K562 (cell line): Measurements from ENCODE around the gene CYP46A1. TPM values are rescaled to one million over a fixed set of nuclear protein-coding genes. Genes with fewer than 3 reads are reported as not detected.

ENCODE experiments used
- ATAC-seq: fragments of 200-7000 bp; cut with Tn5 transposase; 3 replicates; pipeline ENCODE4 v1.9.1; 2020; ENCODE audit warnings: moderate library complexity
- BruUV-seq: library from RNA; stranded (reverse); fragments of 400-500 nt; replicated peaks from 2 replicates; lab custom pipeline; 2021; lab: Mats Ljungman, UMichigan
- CTCF ChIA-PET: fragments of 300-600 bp; formaldehyde crosslinking; extraction: SDS; loops from one replicate; lab custom pipeline; 2021; ENCODE audit warnings: low intra/inter-chr PET ratio; lab: Yijun Ruan, JAX
- POLR2A ChIA-PET: fragments of 300-600, 350-650 bp; sonication (Branson Sonifier 250); formaldehyde crosslinking; extraction: SDS; loops from one replicate; lab custom pipeline; 2021; ENCODE audit warnings: antibody characterized with exemption, inconsistent platforms; lab: Yijun Ruan, JAX
- DNase-seq, 4 experiments: peaks; one replicate each; pipeline versions ENCODE4 v3.0.0 to v3.0.0-alpha.2; 2011 to 2018; ENCODE audit warnings: low spot score in 3 of 4, mixed read lengths in 3 of 4; ENCODE audit errors: extremely low read depth in 1 of 4
- FAIRE-seq: peaks from 2 replicates; lab custom pipeline; 2011; peaks lifted over from hg19 to GRCh38; lab: Jason Lieb, UNC
- H2AFZ ChIP-seq: 2 replicates; pipeline ENCODE4 v1.6.0; 2011; ENCODE audit warnings: low read depth, low read length, control low read depth, inconsistent platforms
- H3K27ac ChIP-seq: fragments of 200-600 bp; 3 replicates; pipeline ENCODE4 v1.8.0; 2011; ENCODE audit warnings: low read depth, mild to moderate bottlenecking, control low read depth, inconsistent platforms, low read length, moderate library complexity, mixed read lengths; ENCODE audit errors: extremely low read depth
- H3K27me3 ChIP-seq, 2 experiments: fragments of 300-600 bp in 1 of 2; 2 replicates in 1 of 2; 3 replicates in 1 of 2; pipeline versions ENCODE4 v1.6.0 to v1.8.0; 2011; ENCODE audit warnings: inconsistent platforms in 2 of 2, low read length in 2 of 2, mild to moderate bottlenecking in 1 of 2, mixed read lengths in 1 of 2, moderate library complexity in 1 of 2; ENCODE audit not compliant: control insufficient read depth in 2 of 2, insufficient read depth in 2 of 2
- H3K36me3 ChIP-seq: fragments of 300-600 bp; 3 replicates; pipeline ENCODE4 v1.8.0; 2011; ENCODE audit warnings: mild to moderate bottlenecking, low read length, inconsistent platforms; ENCODE audit not compliant: control insufficient read depth, insufficient read depth
- H3K4me1 ChIP-seq, 2 experiments: fragments of 200-600 bp in 1 of 2; replicated peaks in 1 of 2; 2 replicates in 1 of 2; 3 replicates in 1 of 2; pipeline versions ENCODE4 v1.5.1 to v1.8.0; 2011; ENCODE audit warnings: inconsistent platforms in 2 of 2, low read length in 2 of 2, mild to moderate bottlenecking in 1 of 2, mixed read lengths in 1 of 2, moderate library complexity in 1 of 2; ENCODE audit not compliant: control insufficient read depth in 2 of 2, insufficient read depth in 2 of 2
- H3K4me2 ChIP-seq: 2 replicates; pipeline ENCODE4 v1.6.1; 2011; ENCODE audit warnings: low read length, control low read depth, inconsistent platforms, mixed read lengths; ENCODE audit not compliant: insufficient read depth
- H3K4me3 ChIP-seq: fragments of 200-600 bp; sonication (generic), shearing (Covaris generic); 2 replicates; pipeline ENCODE4 v1.5.1; 2016; ENCODE audit warnings: control low read depth, inconsistent platforms
- H3K79me2 ChIP-seq: fragments of 200-600 bp; 3 replicates; pipeline ENCODE4 v1.8.0; 2011; ENCODE audit warnings: low read length, inconsistent platforms; ENCODE audit not compliant: control insufficient read depth, insufficient read depth
- H3K9ac ChIP-seq, 2 experiments: 2 replicates each; pipeline versions ENCODE4 v1.6.0 to v1.6.1; 2011; ENCODE audit warnings: low read depth in 2 of 2, low read length in 2 of 2, control low read depth in 1 of 2, inconsistent platforms in 1 of 2, mild to moderate bottlenecking in 1 of 2, mixed read lengths in 1 of 2; ENCODE audit not compliant: insufficient read depth in 1 of 2
- H3K9me1 ChIP-seq: one replicate; pipeline ENCODE4 v1.6.0; 2011; ENCODE audit warnings: inconsistent platforms, mild to moderate bottlenecking, low read length, moderate library complexity; ENCODE audit not compliant: control insufficient read depth, insufficient read depth
- H3K9me3 ChIP-seq: replicated peaks from 2 replicates; pipeline ENCODE4 v1.5.1; 2011; ENCODE audit warnings: low read depth, low read length, inconsistent platforms; ENCODE audit not compliant: control insufficient read depth, insufficient read depth
- H4K20me1 ChIP-seq: replicated peaks from 2 replicates; pipeline ENCODE4 v1.6.1; 2011; ENCODE audit warnings: low read length, inconsistent platforms, mixed read lengths; ENCODE audit not compliant: control insufficient read depth, insufficient read depth
- ATF2 ChIP-seq: sonication (generic); formaldehyde crosslinking; IDR thresholded peaks from 2 replicates; pipeline ENCODE4 v1.8.1; 2022; ENCODE audit warnings: missing genetic modification reagents
- BMI1 ChIP-seq: fragments of 150-350 bp; IDR thresholded peaks from 2 replicates; pipeline ENCODE4 v1.6.1; 2014; ENCODE audit warnings: low read length
- E2F4 ChIP-seq: sonication (generic); formaldehyde crosslinking; IDR thresholded peaks from 2 replicates; pipeline ENCODE4 v1.8.0; 2022; ENCODE audit warnings: mild to moderate bottlenecking, low read depth, missing genetic modification reagents
- ELF1 ChIP-seq: fragments of 200-800 bp; sonication (Bioruptor generic); IDR thresholded peaks from 2 replicates; pipeline ENCODE4 v1.6.1; 2016; ENCODE audit warnings: missing genetic modification characterization, missing compliant biosample characterization
- MLLT1 ChIP-seq, 2 experiments: fragments of 450-650 bp; IDR thresholded peaks; 2 replicates each; pipeline ENCODE4 v1.6.1; 2016
- RFX1 ChIP-seq: fragments of 450-650 bp; IDR thresholded peaks from 2 replicates; pipeline ENCODE4 v1.6.1; 2016; ENCODE audit warnings: mild to moderate bottlenecking, moderate library complexity
- TAF9B ChIP-seq: fragments of 450-650 bp; IDR thresholded peaks from 2 replicates; pipeline ENCODE4 v1.6.1; 2018; ENCODE audit warnings: mild to moderate bottlenecking; ENCODE audit not compliant: partially characterized antibody
- ZBTB8A ChIP-seq: fragments of 450-650 bp; IDR thresholded peaks from 2 replicates; pipeline ENCODE4 v1.6.1; 2018; ENCODE audit warnings: mild to moderate bottlenecking, moderate library complexity; ENCODE audit not compliant: partially characterized antibody
- ZNF280B ChIP-seq: fragments of 250-450 bp; sonication (Bioruptor Pico); IDR thresholded peaks from 2 replicates; pipeline ENCODE4 v1.5.1; 2021; ENCODE audit warnings: mild to moderate bottlenecking
- ZNF696 ChIP-seq: fragments of 250-450 bp; sonication (Bioruptor Pico); conservative IDR thresholded peaks from 2 replicates; pipeline ENCODE4 v1.4.0; 2020; ENCODE audit warnings: mild to moderate bottlenecking, moderate library complexity
- WGBS: fragments of 100-300 bp; shearing (Covaris generic); methylation state at CpG from one replicate; pipeline ENCODE4 v1.1.6; 2016; ENCODE audit warnings: low coverage, mixed read lengths; ENCODE audit not compliant: insufficient coverage; ENCODE audit errors: missing lambda C conversion rate; 5-methylcytosine and 5-hydroxymethylcytosine counted together
- in situ Hi-C: fragments of 300-500 bp; cut with MboI; formaldehyde crosslinking; loops from 4 replicates; pipeline ENCODE4 v1.15.0; 2018; ENCODE audit warnings: inconsistent platforms, mixed read lengths
- intact Hi-C: fragments of 100-400 bp; cut with micrococcal nuclease; formaldehyde crosslinking; loops from 2 replicates; pipeline ENCODE4 v1.14.2; 2022
- polyA plus RNA-seq, 8 experiments: library from polyadenylated mRNA; depleted of rRNA in 4 of 8; stranded (reverse) in 5 of 8; unstranded in 3 of 8; fragments of >200 nt; fragmentation: Nextera tagmentation in 2 of 8; fragmentation: Illumina TruSeq in 1 of 8; extraction: Ambion mirVana in 2 of 8; extraction: Trizol in 1 of 8; gene quantifications; 2 replicates each; pipeline versions ENCODE4 v1.2.1 to v1.2.3, GENCODE V29; 2011 to 2014; ENCODE audit warnings: inconsistent platforms in 1 of 8, missing spikeins in 1 of 8
- total RNA-seq, 7 experiments: library from RNA; depleted of rRNA in 6 of 7; stranded (reverse); fragments of >200 nt in 6 of 7; fragmentation: Illumina TruSeq in 2 of 7; extraction: Trizol in 2 of 7; gene quantifications; 2 replicates each; pipeline versions ENCODE4 v1.2.1 to v1.2.3, GENCODE V29; 2011 to 2021; ENCODE audit warnings: low replicate concordance in 1 of 7

Gene CYP46A1
- total and polyA plus RNA-seq, 9 of the 15 experiments (the other 6 are each of a cell fraction or from before 2014, with no cell fraction given): not detected

GRCh38 chr14:99644723-99645544, 39.2 kb upstream of the CYP46A1 start, which contains the start of gene HHIPL1:
HHIPL1 (plus strand) TSS chr14:99645129; CDS start chr14:99645208, 79 bp downstream.
- ChIA-PET CTCF (no interaction called here), POLR2A (no interaction called here)
- Histone ChIP-seq H3K4me3 (no peak within 1 kb of the TSS), H3K27me3 (peaks cover 0 to 53% of the 10 kb centered on the region in 2 experiments; a peak in 4 of 5 replicates), H2AFZ (no peak within 1 kb of the TSS), H3K79me2 (no peaks in the 10 kb centered on the region), H3K4me2 (no peak within 1 kb of the TSS), H3K9me3 (no peaks in the 10 kb centered on the region), H3K36me3 (no peaks in the 10 kb centered on the region), H3K9me1 (no peaks in the 10 kb centered on the region), H4K20me1 (peaks cover 11% of the 10 kb centered on the region; the same call in 1 of the 2 replicates), H3K27ac (no peak within 1 kb of the TSS), H3K9ac (no peak within 1 kb of the TSS), H3K4me1 (peaks cover 0 to 7% of the 10 kb centered on the region in 2 experiments; a peak in 3 of 5 replicates)
- FAIRE-seq (no peak), DNase-seq (no peak), ATAC-seq (no peak)
- in situ Hi-C loops: no loop called here
- WGBS: 31% methylated on average over 25 of the region's 91 CpGs
- intact Hi-C loops: no loop called here
- no TSS peak for BruUV-seq
- TF ChIP-seq BMI1 (no peak), RFX1 (no peak), TAF9B (no peak), E2F4 (no peak), ZNF696 (CRISPR knock-in tag) (no peak), MLLT1 (IDR thresholded peaks at IDR 0.05) (no peak), ZNF280B (no peak), ATF2 (no peak), ELF1 (tag) (no peak), ZBTB8A (no peak)
